GF-D8 (cell line): Measurements from ENCODE around the gene ZGRF1.
"Not testable (repeated sequence)": the region's sequence is repeated elsewhere in the genome, so short reads cannot be mapped to it uniquely, and the experiment has no call there.

ENCODE experiments used
- DNase-seq: peaks from one replicate; lab custom pipeline; 2025; lab: John Stamatoyannopoulos, UW

ZGRF1 gene

GRCh38 chr4:112557676-112558411 is 78.9 kb downstream of the ZGRF1 start:
- no peak for DNase-seq

- DNase-seq = not testable (repeated sequence)
Measured at GRCh38 chr4:112554271-112554670, 82.4 kb downstream of the ZGRF1 start.

GRCh38 chr4:112552668-112553067 is 84.0 kb downstream of the ZGRF1 start:
- DNase-seq = no peak

DNA sequence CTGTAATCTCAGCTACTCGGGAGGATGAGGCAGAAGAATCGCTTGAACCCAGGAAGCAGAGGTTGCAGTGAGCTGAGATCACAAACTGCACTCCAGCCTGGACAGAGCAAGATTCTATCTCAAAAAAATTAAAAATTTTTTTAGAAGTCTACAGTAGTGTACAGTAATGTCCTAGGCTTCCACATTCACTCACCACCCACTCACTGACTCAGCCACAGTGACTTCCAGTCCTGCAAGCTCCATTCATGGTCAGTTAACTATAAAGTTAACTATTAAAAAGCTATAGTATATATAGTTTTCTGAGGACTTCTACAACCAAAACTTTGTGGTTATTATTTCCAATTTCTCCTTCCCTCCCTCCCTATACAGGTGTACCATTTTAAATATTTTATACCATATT is 86.0 kb downstream of the ZGRF1 start:
- DNase-seq = no peak

DNA sequence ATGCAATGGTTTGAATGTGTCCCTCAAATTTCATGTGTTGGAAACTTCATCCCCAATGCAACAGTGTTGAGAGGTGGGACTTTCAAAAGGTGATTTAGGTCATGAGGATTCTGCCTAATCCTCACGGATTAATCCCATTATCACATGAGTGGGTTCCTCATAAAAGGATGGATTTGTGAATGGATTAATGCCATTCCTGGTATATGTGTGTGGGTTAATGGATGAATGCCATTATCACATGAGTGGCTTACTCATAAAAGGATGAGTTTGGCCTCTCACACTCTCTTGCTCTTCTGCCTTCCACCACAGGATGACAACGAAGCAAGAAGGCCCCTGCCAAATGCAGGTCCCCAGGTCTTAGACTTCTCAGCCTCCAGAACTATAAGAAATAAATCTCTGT is 90.2 kb downstream of the ZGRF1 start:
- no peak for DNase-seq

DNA sequence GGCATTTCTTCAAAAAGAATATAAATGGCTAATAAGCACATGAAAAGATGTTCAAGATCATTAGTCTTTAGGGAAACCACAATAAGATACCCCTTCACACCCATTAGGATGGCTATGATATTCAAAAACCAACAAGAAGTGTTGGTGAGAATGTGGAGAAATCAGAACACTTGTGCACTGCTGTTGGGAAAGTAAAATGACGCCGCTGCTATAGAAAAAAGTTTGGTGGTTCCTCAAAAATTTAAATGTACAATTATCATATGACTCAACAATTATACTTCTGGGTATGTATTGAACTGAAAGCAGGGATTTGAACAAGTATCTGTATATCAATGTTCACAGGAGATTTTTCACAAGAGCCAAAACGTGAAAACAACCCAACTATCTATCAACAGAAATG is 91.4 kb downstream of the ZGRF1 start:
- no peak for DNase-seq

DNA sequence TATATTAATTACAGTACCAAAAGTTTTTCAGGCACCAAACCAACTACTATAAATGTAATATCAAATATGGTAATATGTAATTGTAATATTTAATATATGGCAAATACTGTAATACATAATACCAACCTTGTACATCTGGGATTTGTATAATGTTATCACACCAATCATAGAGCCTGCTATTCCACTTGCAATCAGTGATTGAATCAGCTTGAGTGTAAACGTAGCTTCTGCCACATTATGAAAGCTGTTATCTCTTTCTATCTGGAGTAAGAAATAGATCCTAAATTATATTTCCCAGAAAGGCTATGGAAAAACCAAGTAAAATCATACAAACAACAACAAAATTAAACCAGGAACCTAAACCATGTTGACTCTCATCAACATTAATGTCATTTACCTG is 96.0 kb downstream of the ZGRF1 start:
- DNase-seq = no peak

- no peak for DNase-seq
Measured at GRCh38 chr4:112536123-112536522, 100.6 kb downstream of the ZGRF1 start.

DNA sequence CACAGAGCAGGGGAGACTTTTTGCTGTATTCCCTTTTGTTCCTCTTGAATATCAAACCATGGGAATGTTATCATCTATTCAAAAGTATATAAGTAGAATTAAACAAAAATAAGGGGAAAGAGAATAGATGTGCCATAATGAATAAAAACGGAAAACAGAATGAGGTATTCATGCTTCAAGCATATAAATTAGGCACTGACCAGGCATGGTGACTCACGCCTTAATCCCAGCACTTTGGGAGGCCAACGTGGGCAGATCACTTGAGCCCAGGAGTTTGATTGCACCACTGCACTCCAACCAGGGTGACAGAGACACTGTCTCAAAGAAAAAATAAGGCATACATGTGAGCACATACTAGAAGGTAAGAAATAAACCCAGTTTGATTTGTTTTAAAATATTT is 104.4 kb downstream of the ZGRF1 start:
- DNase-seq = no peak

GRCh38 chr4:112531146-112531545 is 105.6 kb downstream of the ZGRF1 start:
- DNase-seq = no peak

DNA sequence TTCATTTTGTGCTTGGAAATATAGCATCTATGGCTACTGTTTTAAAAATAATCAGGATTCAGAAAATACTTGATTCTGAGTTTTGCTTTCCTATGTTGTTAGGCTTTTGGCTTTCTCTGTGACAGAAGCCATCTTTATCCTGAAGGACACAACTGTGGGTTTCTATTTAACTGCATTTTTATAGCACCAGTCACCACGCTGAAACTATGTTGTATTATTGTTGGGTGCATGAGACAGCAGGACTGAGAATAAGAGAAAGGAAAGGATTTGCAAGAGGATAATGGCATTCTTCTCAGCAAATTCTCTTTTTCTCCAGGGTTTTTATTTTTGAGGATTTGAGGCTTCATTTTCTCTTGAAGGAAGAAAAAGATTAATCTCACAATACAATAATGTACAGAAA is 110.6 kb downstream of the ZGRF1 start:
- DNase-seq = no peak

DNA sequence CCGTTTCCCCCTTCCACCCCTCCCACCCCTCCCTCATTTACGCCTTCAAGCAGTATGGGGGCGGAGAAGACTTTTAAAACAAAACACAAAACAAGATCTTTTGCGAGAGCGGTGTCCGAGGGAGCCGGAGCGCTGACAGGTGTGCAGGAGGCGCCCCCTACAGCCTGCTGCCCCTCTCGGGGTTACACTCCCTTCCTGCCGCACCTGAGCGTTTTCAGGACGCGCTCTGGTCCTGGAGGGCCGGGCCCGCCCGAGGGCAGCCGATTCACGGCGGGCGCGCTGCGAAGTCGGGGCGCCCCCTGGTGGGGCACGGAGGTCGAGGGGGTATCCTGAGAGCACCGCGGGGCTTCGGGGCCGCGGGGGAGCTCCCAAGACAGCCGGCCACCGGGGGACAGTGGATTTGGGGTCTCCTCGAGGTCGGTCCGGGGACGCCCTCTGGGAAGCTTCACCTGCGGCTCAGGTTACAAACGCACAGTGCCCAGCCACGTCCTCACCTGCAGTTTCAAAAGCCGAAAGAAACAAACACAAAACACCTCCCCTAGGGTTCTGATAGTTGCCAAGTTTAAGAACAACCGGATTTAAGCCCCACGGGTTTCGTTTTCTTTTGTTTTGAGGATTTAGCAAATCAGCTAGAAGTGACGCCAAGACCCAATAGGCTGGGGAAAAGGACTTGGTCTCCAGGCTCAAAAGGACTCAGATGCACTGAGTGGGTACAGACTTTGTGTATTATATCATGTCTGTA is 112.8 kb downstream of the ZGRF1 start:
- no peak for DNase-seq

DNA sequence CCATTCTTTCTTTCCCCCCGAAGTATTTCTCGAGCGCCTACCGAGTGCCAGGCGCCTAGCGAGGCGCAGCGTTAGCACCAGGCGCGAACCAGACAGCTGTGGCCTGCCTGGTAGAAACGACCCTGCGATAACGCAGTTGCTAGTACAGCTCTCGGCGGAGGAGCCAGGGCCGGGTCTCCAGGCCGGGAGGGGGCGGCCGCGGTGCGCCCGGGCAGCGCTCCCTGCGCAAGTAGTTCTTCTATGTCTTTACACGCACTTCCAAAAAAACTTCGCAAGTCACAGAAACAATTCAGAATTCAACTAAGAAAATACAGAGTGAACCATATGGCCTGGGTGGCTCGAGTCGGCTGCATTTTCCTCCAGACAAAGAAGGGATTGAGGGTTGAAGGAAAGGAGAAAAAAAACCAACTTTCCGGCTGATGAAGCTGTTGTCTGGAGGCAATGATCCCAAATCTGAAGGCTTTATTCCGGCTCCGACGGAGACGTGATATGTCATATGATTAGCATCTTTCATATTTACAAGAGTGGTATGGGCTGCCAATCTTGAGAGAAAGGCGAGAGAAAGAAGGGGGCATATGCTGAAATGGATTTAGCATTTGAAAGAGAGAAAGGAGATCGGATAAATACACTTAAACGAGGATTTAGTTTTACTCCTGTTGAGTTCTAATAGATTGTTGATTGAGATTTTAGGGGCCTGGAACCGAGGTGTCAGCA is 113.5 kb downstream of the ZGRF1 start:
- DNase-seq = no peak

DNA sequence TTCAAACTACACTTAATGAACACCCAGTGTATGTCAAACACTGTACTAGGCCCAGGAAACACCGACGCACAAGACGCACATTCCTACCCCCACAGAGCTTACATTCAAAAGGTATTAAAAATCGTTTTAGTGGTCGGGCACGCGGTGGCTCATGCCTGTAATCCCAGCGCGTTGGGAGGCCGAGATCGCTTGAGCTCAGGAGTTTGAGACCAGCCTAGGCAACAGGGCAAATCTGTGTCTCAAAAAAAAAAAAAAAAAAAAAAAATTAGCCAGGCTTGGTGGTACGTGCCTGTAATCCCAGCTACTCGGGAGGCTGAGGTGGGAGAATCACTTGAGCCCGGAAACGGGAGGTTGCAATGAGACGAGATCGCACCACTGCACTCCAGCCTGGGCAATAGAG is 114.3 kb downstream of the ZGRF1 start:
- DNase-seq = not testable (repeated sequence)

DNA sequence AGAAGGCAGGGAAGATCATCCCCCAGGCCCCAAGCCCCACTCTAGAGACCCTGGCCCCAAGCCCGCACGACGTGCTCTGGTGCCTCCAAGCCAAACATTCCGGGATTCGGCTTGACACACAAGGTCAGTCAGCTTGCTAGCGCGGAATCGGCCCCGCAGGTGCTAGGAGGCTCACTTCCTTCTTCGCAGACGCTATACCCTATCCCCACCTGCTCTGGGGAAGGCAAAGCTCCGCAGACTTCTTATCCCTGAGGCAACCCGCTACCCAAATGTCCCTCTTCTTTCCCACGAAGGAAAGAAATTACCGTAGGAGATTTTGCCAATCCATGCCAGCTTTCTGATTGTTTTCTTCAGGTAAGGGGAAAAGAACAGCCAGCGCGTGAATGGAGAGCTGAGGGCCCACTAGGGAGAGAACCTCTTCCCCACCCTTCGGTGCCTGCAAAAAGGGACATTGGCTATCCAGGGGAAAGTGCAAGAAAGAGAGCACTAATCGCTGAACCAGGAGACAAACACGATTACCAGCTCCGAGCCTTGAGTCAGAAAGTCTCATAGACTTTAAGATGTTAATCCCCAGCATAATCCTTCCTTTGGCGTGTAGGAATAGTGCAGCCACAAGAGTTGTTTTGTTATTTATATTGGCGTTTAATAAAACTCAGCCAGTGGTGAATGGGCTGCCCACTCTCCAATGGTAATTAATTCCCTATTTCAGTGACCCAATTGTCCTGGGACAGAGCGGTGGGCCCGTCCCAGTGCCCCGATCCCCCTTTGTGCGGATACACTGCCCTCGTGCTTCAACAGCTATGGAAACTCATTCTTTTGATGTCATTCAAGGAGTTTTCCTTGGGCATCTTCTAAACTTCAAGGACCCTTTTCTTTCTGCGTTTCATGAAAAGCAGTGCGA is 115.3 kb downstream of the ZGRF1 start:
- DNase-seq = no peak

GRCh38 chr4:112520598-112521122 is 116.0 kb downstream of the ZGRF1 start:
- no peak for DNase-seq

GRCh38 chr4:112519689-112520597 is 116.8 kb downstream of the ZGRF1 start:
- no peak for DNase-seq

GRCh38 chr4:112518675-112519074 is 118.0 kb downstream of the ZGRF1 start:
- DNase-seq = no peak

- no peak for DNase-seq
Measured at GRCh38 chr4:112517911-112518310, 118.8 kb downstream of the ZGRF1 start.

DNA sequence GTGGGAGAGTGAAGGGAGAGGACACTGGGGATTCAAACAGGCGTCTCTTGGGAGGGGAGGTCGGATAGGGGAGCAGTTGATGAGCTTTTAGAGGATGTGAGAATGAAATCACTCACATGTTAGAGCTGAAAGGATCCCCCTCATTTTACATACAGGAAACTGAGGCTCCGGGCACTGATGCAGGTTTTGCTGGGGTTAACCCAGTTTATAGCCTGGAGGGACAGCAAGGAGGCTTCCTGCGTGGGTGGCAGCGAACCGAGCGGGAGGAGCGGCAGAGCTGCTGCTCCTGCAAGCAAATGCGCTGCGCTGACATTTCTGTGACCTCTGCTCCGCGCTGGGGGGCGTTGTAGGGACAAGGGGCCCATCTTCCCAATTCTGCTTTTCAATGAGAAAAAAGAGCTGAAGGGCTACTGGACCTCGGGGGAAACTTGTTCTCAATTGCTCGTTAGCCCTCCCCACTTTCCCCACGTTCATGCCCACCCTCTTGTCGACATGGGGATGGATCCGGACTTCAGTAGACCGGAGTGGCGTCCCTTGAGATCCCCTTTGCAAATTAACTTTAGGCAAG is 119.6 kb downstream of the ZGRF1 start:
- DNase-seq = no peak
